NCI-H2196 treated with DMSO at 0.1 percent for 48 hours (cell line): ENCODE measurements around the gene DMTF1.
"Not testable (repeated sequence)": the region's sequence is repeated elsewhere in the genome, so short reads cannot be mapped to it uniquely, and the experiment has no call there.

Source experiments
- DNase-seq: peaks from one replicate; lab custom pipeline; 2025; ENCODE audit not compliant: unreplicated experiment; lab: John Stamatoyannopoulos, UW

Gene DMTF1

DNA sequence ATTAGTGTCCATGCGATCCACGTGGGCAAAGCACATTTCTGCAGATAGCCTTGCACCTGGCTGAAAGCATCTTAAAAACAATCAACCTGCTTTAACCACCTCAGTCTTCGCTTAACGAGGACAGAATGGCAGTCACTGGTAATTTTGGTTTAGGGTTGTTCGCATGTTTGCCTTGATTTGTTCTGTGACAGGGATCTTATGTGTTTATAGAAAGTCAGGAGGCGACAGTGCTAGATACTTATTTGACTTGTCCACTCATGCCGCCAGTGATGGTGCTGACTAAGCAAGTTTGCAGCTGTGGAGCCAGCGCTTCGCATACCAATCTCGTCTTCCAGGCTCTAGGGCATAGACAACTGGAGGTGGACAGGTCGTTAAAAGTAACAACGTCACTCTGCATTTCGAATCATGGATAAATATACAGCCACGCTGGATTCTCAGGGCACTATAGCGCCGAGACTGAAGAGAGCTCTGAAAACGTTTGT lies 68.5 kb downstream of the DMTF1 start:
- no peak for DNase-seq

DNA sequence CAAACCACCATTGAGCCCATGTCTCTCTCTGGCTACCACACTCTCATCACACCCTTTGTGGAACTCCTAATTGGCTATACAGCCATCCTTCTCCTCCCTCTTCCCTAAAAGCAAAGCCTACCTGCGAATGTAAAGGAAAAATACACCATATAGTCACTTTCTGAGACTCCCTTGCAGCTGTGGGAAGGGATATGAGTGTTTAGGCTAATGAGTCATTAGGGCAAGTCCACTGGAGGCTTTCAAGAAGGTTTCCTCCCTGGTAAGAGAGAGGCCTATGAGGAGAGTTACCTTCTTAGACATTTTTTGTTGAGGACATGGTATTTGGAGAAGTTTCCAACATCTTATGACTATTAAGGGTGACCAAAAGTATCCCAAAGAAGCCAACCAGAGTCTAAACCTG lies 71.4 kb downstream of the DMTF1 start:
- DNase-seq = no peak

DNA sequence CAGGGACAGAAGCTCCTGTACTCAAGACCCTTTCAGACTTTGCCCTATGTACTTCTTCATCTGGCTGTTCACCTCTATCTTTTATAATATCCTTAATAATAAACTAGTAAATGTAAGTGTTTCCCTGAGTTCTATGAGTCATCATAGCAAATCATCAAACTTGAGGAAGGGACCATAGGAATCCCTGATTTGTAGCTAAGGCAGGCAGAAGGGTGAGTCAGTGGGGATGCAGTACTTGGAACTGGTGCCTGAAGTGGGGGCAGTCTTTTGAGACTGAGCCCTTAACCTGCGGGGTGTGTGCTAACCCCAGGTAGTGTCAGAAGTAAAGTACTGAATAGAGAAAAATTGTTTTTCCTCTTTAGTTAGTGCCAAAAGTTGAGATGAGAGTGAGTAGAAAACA lies 73.4 kb downstream of the DMTF1 start:
- DNase-seq = no peak

DNA sequence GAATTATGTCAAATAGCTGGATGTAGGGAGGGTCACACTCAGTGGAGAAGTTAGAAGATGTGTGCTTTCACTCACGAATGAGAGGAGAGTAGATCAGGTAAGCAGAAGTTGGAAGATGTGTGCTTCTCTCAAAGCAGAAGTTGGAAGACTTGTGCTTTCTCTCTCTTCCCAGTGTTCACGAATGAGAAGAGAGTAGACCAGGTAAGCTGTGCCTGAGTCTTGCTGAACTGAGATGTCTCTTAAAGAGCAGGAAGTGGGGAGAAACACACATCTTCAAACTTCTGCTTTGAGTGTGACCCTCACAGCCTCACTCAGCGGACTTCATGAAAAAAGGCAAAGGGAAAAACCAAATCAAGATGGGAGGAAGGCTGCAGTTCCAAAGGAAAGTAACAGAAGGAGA lies 74.2 kb downstream of the DMTF1 start:
- no peak for DNase-seq

DNA sequence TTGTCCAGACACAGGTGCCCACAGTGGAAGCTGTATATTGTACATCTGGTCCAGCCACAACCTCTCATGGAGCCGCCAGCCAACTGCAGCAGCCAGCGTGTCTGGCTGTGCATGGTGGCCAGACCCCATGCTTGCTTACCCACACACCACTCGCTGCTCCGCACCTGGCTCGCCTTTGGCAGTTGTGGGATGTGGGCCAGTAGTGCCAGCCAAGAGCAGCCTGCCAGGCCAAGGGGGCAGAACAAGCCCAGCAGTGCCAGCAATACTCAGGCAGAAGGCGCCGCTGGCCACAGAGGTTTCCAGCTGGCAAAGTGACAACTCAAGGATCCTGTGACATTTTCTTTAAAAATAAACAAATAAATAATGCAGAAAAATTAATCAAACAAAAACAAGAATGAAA lies 79.0 kb downstream of the DMTF1 start:
- DNase-seq = peak; percentile 83

DNA sequence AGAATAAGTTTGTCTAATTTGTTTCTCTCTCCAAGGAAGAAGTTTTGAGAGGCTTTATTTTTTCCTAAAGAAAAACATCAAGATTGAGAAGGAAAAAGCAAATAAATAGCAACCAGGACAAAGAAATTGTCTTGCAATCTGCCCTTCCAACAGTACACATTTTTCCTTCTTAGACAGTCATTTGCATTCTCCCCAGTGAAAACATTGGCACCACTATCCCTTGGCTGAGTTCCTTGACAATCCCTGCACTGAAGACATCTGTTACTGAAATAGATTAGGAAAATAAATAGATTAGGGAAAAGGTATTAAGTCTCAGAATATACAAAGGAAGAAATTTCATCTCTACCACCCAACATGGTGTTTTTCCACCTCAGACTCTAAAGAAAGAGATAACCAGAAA lies 79.5 kb downstream of the DMTF1 start:
- no peak for DNase-seq

DNA sequence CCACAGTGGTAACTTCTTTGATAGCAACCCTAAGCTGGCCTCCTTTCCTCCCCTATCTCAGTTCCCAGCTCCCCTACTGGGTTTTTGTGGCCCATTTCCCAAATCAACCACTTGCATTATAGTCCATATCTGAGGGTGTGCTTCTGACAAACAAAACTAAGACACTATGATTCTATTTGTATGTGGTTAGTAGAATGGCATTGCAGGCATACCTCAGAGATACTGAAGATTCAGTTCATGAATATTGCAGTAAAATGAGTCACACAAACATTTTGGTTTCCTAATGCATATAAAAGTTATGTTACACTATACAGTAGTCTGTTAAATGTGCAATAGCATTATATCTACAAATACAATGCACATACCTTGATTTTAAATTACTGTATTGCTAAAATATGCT lies 82.7 kb downstream of the DMTF1 start:
- DNase-seq = no peak

DNA sequence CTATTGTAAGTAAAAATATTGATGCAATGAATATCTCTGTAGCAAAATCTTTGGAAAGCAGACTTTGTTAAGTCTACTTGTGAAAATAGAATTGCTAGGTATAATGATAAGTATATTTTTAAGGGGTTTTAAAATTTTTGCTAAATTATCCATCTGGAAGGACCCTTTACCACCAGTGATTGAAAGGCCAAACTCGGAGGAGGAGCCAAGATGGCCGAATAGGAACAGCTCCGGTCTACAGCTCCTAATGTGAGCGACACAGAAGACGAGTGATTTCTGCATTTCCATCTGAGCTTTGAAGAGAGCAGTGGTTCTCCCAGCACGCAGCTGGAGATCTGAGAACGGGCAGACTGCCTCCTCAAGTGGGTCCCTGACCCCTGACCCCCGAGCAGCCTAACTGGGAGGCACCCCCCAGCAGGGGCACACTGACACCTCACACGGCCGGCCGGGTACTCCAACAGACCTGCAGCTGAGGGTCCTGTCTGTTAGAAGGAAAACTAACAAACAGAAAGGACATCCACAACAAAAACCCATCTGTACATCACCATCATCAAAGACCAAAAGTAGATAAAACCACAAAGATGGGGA lies 86.3 kb downstream of the DMTF1 start:
- not testable (repeated sequence) for DNase-seq

DNA sequence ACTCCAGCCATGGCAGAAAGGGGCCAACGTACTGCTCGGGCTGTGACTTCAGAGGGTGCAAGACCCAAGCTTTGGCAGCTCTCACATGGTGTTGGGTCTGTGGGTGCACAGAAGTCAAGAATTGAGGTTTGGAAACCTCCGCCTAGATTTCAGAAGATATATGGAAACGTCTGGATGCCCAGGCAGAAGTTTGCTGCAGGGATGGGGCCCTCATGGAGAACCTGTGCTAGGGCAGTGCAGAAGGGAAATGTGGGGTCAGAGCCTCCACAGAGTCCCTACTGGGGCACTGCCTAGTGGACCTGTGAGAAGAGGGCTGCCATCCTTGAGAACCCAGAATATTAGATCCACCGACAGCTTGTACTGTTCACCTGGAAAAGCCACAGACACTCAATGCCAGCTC lies 93.4 kb downstream of the DMTF1 start:
- DNase-seq = not testable (repeated sequence)
